Subcutaneous adipose tissue (tissue), 4 donors: ENCODE data around the gene PLXNA4. TPM values are rescaled to one million over a fixed set of nuclear protein-coding genes. Genes with fewer than 3 reads are reported as not detected.

Experiments
- total RNA-seq, 4 donors: library from RNA; depleted of rRNA; stranded (reverse); fragments of >200 nt; gene quantifications; one replicate each; pipeline ENCODE4 v1.1.0, GENCODE V29; 2016
- TF ChIP-seq, protein P1 (sequence below): fragments of 450-650 bp; IDR thresholded peaks from one replicate; pipeline ENCODE4 v1.5.1; 2016; ENCODE audit warnings: low read depth, mild to moderate bottlenecking, control low read depth, antibody characterized with exemption, moderate library complexity

PLXNA4 gene
- total RNA-seq, 4 donors from 2014 or later: 30.2 to 112 (median 54.6) TPM

DNA sequence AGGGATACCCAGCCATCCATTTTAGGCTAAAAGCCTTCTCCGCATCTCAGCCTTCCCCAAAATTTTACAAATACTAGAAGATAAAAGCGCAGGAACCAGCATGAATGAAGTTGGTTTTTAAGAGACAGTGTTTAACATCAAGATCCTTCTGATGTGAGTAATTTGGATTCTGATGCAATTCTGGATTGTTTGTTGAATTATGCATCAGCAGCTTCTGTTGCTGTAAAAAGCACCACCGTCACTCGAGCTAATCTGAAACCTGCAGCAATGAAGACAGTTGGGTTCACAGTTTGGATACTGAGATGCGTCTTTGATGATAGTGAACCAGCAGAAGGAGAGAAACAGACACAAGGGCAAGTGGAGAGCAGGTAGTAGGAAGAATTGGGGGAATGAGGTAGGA lies 179.2 kb downstream of the PLXNA4 start:
- TF ChIP-seq, protein P1, sequence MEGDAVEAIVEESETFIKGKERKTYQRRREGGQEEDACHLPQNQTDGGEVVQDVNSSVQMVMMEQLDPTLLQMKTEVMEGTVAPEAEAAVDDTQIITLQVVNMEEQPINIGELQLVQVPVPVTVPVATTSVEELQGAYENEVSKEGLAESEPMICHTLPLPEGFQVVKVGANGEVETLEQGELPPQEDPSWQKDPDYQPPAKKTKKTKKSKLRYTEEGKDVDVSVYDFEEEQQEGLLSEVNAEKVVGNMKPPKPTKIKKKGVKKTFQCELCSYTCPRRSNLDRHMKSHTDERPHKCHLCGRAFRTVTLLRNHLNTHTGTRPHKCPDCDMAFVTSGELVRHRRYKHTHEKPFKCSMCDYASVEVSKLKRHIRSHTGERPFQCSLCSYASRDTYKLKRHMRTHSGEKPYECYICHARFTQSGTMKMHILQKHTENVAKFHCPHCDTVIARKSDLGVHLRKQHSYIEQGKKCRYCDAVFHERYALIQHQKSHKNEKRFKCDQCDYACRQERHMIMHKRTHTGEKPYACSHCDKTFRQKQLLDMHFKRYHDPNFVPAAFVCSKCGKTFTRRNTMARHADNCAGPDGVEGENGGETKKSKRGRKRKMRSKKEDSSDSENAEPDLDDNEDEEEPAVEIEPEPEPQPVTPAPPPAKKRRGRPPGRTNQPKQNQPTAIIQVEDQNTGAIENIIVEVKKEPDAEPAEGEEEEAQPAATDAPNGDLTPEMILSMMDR: no peak

DNA sequence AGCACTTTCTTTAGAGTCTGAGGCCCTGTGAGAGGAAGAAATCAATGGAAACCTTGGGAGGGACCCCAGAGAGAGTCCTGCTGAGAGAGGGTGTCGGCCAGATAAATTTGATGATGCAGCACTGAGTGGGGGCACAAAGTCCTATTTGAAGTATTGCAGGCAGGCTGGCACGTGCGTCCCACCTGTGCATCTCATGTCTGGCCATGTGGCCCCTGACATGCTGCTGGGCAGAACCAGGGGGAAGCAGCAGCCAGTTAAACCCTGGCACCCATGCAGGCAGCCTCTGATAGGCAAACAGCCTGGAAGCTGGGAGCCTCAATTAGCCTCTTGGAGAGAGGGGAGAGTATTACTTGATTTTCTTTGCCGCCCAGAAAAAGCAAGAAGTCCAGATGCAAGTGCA lies 180.9 kb downstream of the PLXNA4 start:
- TF ChIP-seq, protein P1: no peak

DNA sequence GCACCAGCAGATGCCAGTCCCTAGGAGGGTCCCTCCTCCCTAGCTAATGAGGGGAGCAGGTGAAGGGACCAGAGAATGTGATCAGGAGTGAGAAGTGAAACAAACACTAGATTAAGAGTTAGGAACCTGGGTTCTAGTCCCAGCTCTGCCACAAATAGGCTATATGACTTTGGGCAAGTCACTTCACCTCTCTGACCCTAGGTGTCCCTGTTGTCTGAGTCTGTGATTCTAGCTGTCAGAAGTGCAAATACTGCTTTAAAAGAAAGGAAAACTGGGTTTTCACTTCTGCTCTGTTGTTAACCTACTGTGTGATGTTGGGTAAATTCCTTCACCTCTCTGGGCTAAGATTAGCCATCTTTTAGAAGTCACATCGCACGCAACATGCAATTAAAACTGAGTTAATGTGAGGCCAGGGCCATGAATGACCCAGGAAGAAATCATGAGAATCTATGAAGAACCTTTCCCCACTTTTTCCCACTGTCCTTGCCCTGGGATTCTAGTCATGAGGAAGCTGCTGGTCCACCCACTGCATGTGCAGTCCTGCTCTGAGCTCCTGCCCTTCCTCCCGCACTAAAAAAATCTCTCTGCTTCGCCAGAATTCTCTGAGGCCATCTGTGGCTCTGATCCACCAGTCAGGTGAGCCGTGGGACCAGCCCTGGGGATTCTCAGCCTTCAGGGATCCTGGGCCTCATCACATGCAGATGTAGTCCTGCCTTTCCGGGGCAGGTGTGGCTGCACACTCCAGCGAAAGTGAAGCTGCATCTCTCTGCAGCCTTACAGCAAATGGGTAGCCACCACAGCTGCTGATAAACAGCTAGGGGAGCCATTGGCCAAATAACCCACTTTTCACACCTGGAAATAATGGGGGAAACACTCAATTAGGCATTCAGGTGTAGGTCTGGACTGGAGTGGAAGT lies 181.7 kb downstream of the PLXNA4 start:
- TF ChIP-seq, protein P1: no peak

GRCh38 chr7:132393789-132394261 lies 182.4 kb downstream of the PLXNA4 start:
- TF ChIP-seq, protein P1: no peak

DNA sequence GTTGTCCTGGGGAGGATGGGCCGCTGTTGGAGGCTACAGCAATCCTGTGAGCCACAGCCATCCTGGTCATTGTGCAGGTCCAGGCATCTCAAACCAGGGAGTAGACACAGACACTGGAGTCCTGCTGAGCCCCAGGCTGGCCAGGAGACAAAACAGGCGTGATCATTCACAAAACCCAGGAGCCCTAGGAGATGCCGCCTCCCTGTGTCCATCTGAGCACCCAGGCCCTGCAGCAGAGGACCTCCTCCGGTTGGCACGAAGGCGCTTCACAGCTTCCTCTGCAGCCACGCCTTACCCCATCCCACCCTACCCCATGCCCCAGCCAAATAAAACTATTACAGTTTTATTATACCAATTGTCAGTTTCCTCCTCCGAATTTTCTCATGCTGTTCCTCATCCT lies 183.6 kb downstream of the PLXNA4 start:
- TF ChIP-seq, protein P1: no peak

GRCh38 chr7:132390705-132391104 lies 185.6 kb downstream of the PLXNA4 start:
- TF ChIP-seq, protein P1: no peak

GRCh38 chr7:132388688-132389087 lies 187.6 kb downstream of the PLXNA4 start:
- TF ChIP-seq, protein P1: no peak
